HUES48 (cell line): Measurements from ENCODE around the gene HELB.

Source experiments
- H3K27ac ChIP-seq: one replicate; pipeline ENCODE4 v1.7.0; 2013; ENCODE audit warnings: low read depth, low read length, inconsistent platforms
- H3K27me3 ChIP-seq: 2 replicates; pipeline ENCODE4 v1.6.1; 2013; ENCODE audit warnings: mild to moderate bottlenecking, low read length; ENCODE audit not compliant: control insufficient read depth, insufficient read depth
- H3K36me3 ChIP-seq: 2 replicates; pipeline ENCODE4 v1.6.1; 2013; ENCODE audit warnings: low read length; ENCODE audit not compliant: control insufficient read depth, insufficient read depth
- H3K4me1 ChIP-seq: 2 replicates; pipeline ENCODE4 v1.6.1; 2013; ENCODE audit warnings: mild to moderate bottlenecking, low read length; ENCODE audit not compliant: control insufficient read depth, insufficient read depth
- H3K4me3 ChIP-seq: 2 replicates; pipeline ENCODE4 v1.5.1; 2013; ENCODE audit warnings: mild to moderate bottlenecking, low read depth, low read length
- H3K9ac ChIP-seq: 2 replicates; pipeline ENCODE4 v1.6.1; 2013; ENCODE audit warnings: mild to moderate bottlenecking, low read depth, low read length, moderate library complexity
- H3K9me3 ChIP-seq: 2 replicates; pipeline ENCODE4 v1.6.1; 2013; ENCODE audit warnings: low read length; ENCODE audit not compliant: control insufficient read depth, insufficient read depth

HELB gene

DNA sequence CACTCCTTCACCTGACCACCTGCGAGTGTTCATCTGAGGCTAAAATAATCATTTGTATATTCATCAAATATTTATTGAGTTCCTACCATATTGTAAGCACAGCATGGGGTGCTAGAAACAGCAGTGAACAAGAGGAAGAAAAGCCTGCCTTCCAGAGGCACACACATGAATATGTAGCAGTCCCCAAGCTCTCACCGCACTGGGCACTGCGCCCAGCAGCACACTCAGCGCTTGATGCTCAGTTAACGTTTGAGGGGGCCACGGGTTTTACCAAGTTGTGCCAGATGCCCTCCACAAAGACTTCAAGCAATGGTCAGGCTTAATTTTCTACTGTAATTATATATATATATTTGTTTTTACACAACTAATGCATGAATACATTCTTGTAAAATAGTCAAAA, 52.0 kb downstream of the HELB start:
- no peak overlapping the region for H3K9ac ChIP-seq
- no peaks in the 10 kb centered on the region for H3K9me3 ChIP-seq
- no peak overlapping the region for H3K4me3 ChIP-seq
- H3K4me1 ChIP-seq = peaks cover 13% of the 10 kb centered on the region
- no peaks in the 10 kb centered on the region for H3K27me3 ChIP-seq
- no peaks in the 10 kb centered on the region for H3K36me3 ChIP-seq
- H3K27ac ChIP-seq = no peak overlapping the region

GRCh38 chr12:66359300-66359699, 57.0 kb downstream of the HELB start:
- no peak overlapping the region for H3K27ac ChIP-seq
- H3K4me3 ChIP-seq = no peak overlapping the region
- no peaks in the 10 kb centered on the region for H3K9me3 ChIP-seq
- H3K9ac ChIP-seq = no peak overlapping the region
- H3K27me3 ChIP-seq = no peaks in the 10 kb centered on the region
- no peaks in the 10 kb centered on the region for H3K36me3 ChIP-seq
- H3K4me1 ChIP-seq = peaks cover 7% of the 10 kb centered on the region; the same call in 1 of the 2 replicates

DNA sequence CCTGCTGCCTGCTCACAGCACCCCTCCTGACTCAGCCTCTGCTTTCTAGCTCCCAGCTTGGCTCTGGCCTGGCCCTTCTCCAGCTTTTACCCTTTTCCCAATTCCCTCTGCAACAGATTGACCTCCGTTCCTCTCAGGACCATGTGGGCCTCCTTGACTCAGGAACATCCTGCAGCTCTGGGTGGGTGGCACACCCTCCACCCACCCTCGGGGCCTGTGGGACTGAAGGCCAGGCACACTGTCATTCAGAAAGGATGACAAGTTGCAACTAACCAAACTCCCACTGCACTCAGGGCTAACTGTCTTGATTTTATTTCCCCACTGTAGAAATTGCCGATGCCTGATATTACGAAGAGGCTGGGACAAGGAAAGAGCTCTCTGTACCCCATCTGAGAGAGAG, 59.4 kb downstream of the HELB start:
- Histone ChIP-seq H3K27ac (no peak overlapping the region), H3K4me3 (no peak overlapping the region), H3K9me3 (no peaks in the 10 kb centered on the region), H3K9ac (no peak overlapping the region), H3K36me3 (no peaks in the 10 kb centered on the region), H3K27me3 (no peaks in the 10 kb centered on the region), H3K4me1 (peaks cover 7% of the 10 kb centered on the region; the same call in 1 of the 2 replicates)

GRCh38 chr12:66365718-66366490, 63.6 kb downstream of the HELB start:
- Histone ChIP-seq H3K36me3 (no peaks in the 10 kb centered on the region), H3K27ac (no peak overlapping the region), H3K9me3 (no peaks in the 10 kb centered on the region), H3K9ac (no peak overlapping the region), H3K4me3 (no peak overlapping the region), H3K27me3 (no peaks in the 10 kb centered on the region), H3K4me1 (no peaks in the 10 kb centered on the region)

DNA sequence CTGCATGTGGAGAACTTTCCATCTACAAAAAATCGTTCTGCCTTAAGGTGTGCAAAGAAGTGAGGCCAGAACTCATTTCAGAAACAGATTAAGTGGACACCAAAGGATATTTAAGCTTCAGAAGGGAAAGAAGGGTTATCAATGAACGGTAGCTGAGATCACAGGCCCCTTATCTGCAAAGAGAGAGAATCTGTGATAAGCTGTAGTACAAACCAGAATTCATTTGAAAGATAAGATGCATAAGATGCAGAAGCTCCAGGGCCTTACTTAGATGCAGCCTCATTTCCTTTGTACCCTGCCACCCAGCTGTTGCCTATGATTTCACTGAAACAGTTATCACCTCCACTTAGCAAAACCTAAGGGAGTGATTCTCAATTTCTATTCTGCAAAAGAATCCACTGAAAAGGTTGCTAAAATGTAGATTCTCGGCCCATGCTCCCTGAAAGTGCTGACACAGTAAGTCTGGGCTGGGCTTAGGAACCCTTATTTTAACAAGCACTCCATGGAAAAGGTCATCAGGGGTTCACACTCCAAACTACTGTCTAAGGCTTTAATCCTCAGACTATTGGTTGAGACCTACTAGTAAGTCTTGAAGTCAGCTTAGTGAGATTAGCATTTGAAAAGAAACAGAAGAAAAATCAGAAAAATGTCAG, 64.8 kb downstream of the HELB start:
- Histone ChIP-seq H3K4me1 (no peaks in the 10 kb centered on the region), H3K27me3 (no peaks in the 10 kb centered on the region), H3K27ac (no peak overlapping the region), H3K4me3 (no peak overlapping the region), H3K9ac (no peak overlapping the region), H3K9me3 (no peaks in the 10 kb centered on the region), H3K36me3 (no peaks in the 10 kb centered on the region)

DNA sequence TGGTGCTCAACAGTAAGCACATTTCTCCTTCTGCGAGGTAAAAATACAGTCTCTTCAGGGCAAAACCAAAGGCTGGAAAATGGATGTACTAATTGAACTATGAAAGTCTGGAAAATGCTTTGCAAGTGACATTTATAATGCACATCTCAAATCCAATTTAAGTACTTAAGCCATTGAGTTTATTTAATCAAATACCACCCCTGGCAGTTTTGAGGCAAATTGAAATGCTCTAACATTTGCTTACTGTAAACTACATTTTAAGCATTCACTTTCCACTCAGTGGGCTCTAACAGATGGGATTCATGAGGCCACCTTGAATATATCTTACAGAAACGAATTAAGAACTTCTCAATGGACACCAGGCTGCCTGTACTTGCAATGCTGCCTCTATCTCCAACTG, 69.7 kb downstream of the HELB start:
- Histone ChIP-seq H3K27me3 (no peaks in the 10 kb centered on the region), H3K4me3 (no peak overlapping the region), H3K9me3 (no peaks in the 10 kb centered on the region), H3K36me3 (no peaks in the 10 kb centered on the region), H3K4me1 (no peaks in the 10 kb centered on the region), H3K27ac (no peak overlapping the region), H3K9ac (no peak overlapping the region)

DNA sequence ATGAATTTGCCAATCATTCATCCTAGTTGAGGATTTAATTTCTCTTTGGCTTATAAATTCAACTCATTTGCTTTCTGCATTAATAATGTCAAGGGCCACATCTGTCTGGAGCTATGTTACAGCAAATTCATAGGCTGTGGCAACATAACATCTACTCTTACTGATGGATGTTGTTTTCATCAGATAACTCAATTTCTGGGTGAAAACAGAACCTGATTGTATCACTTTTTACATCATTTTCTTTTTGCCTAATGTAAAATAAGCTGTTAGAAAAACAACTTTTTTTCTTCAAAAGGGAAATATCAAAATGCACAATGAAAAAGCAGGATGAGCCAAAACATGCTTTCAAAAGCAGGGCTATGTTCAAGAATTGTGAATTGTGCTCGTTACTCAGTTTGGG, 73.3 kb downstream of the HELB start:
- H3K27me3 ChIP-seq = no peaks in the 10 kb centered on the region
- H3K9me3 ChIP-seq = no peaks in the 10 kb centered on the region
- H3K4me3 ChIP-seq = no peak overlapping the region
- no peak overlapping the region for H3K27ac ChIP-seq
- no peaks in the 10 kb centered on the region for H3K36me3 ChIP-seq
- H3K4me1 ChIP-seq = no peaks in the 10 kb centered on the region
- no peak overlapping the region for H3K9ac ChIP-seq

DNA sequence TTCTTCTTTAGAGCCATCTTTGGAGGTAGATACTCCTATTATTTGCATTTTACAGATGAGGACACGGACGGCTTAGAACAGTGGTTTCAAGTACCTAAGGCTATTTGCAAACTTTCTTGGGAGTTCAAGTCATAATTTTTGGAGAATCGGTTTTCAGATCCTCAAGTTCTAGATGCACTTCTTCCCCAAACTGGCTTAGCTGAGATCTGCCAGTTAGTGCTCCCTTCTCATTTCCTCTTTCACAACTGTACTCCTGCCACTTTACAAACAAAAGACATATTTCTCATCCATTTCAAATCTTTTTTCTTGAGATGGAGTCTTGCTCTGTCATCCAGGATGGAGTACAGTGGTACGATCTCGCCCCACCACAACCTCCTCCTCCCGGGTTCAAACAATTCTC, 77.3 kb downstream of the HELB start:
- H3K27ac ChIP-seq = no peak overlapping the region
- no peak overlapping the region for H3K9ac ChIP-seq
- H3K9me3 ChIP-seq = no peaks in the 10 kb centered on the region

DNA sequence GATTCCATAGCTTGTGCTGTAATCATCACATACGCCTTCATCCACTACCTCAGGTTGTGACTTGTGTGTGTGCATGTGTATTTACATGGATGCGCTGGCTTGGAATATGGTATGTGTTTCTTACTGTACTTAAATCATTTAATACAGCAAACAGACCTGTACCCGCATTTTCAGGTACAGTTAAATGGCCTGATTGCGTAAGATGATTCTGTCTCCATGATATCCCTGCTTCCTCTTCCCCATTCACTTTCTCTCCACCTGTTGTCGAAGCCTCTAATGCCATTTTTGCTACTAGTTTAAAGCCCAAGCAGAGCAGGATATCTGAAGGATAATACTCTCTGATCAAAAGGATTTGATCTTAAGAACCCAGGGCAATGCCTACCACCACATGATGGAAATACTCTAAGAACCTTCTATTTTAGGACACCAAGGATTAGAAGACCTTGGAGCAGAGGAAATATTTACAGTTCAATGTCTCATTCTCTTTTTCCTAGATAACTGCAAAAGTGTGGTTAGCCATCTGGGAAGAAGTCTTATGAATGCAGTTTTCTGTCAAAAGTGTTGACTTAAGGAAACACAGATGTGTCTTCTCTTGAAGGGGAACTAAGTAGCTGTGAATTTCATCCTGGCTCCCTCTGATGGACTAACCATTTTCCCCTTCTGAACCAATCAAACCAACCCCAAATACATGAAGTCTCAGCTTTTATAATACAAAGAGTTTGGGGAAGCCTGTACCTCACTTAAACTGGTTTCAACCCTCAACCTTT, 78.7 kb downstream of the HELB start:
- Histone ChIP-seq H3K9ac (no peak overlapping the region), H3K9me3 (no peaks in the 10 kb centered on the region)

More for the DNA sequence above, 77.3 kb downstream of the HELB start:
- Histone ChIP-seq H3K4me1 (no peaks in the 10 kb centered on the region), H3K27me3 (no peaks in the 10 kb centered on the region), H3K36me3 (no peaks in the 10 kb centered on the region), H3K4me3 (no peak overlapping the region)

DNA sequence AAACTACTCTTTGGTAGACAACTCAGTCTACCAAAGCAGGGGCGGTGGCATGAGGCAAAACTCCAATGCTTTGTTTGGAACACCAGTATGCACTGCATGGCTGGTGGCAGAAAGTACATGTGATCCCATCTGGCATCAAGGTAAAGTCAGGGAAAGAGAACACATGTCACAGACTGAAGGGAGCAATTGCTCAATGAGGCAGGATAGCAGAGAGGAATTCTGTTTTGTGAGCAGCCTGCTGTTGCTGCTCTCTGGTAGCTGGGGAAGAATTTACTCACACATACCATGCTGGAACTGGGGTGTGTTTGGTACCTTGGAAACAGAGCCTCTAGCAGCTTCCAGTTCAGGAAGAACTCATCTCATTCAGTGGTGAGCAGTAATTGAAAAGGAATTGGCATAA, 84.8 kb downstream of the HELB start:
- no peak overlapping the region for H3K4me3 ChIP-seq
- H3K36me3 ChIP-seq = no peaks in the 10 kb centered on the region; the same call in 1 of the 2 replicates
- H3K27me3 ChIP-seq = no peaks in the 10 kb centered on the region
- H3K9ac ChIP-seq = no peak overlapping the region
- no peaks in the 10 kb centered on the region for H3K4me1 ChIP-seq
- H3K27ac ChIP-seq = no peak overlapping the region
- H3K9me3 ChIP-seq = no peaks in the 10 kb centered on the region

More for the DNA sequence above, 78.7 kb downstream of the HELB start:
- Histone ChIP-seq H3K4me1 (no peaks in the 10 kb centered on the region), H3K27me3 (no peaks in the 10 kb centered on the region), H3K27ac (no peak overlapping the region), H3K36me3 (no peaks in the 10 kb centered on the region), H3K4me3 (no peak overlapping the region)
